GM12878 (cell line): Measurements from ENCODE around the gene CRACDL.

Experiments
- BRCA1 ChIP-seq: IDR thresholded peaks from 2 replicates; pipeline ENCODE4 v1.6.1; 2011; ENCODE audit warnings: low read depth, low read length, improper control_type of control experiment
- CTCF ChIP-seq, 3 experiments: IDR thresholded peaks in 2 of 3; conservative IDR thresholded peaks in 1 of 3; 2 replicates each; pipeline ENCODE4 v1.5.1; 2011; ENCODE audit warnings: low read depth in 3 of 3, low read length in 3 of 3, mild to moderate bottlenecking in 3 of 3, control low read depth in 2 of 3, moderate library complexity in 2 of 3, inconsistent platforms in 1 of 3, mixed read lengths in 1 of 3; ENCODE audit not compliant: control insufficient read depth in 2 of 3, insufficient read depth in 1 of 3; ENCODE audit errors: extremely low read depth in 1 of 3
- ELK1 ChIP-seq: IDR thresholded peaks from 2 replicates; pipeline ENCODE4 v1.6.1; 2012; ENCODE audit warnings: low read depth, low read length, improper control_type of control experiment
- FOXM1 ChIP-seq: IDR thresholded peaks from 2 replicates; pipeline ENCODE4 v1.6.1; 2012; ENCODE audit warnings: low read depth, mild to moderate bottlenecking, inconsistent platforms, low read length, moderate library complexity
- POLR2A ChIP-seq: IDR thresholded peaks from 2 replicates; pipeline ENCODE4 v1.6.1; 2011; ENCODE audit warnings: low read depth, mild to moderate bottlenecking, low read length
- POLR2AphosphoS5 ChIP-seq: IDR thresholded peaks from 2 replicates; pipeline ENCODE4 v1.6.1; 2011; ENCODE audit warnings: mild to moderate bottlenecking, low read length, inconsistent platforms
- RELA ChIP-seq: fragments of 450-650 bp; IDR thresholded peaks from 2 replicates; pipeline ENCODE4 v1.8.0; 2014; ENCODE audit warnings: borderline replicate concordance; ENCODE audit not compliant: partially characterized antibody

GRCh38 chr2:98801286-98801685, 134.7 kb downstream of the CRACDL start:
- TF ChIP-seq RELA (no peak), POLR2AphosphoS5 (no peak), FOXM1 (no peak), CTCF (IDR thresholded peaks at IDR 0.05 in 2 of 3, conservative IDR thresholded peaks at IDR 0.05 in 1 of 3; ENCODE audit: control insufficient read depth in 2 of 3, extremely low read depth in 1 of 3, insufficient read depth in 1 of 3, low read depth in 3 of 3, low read length in 3 of 3) (no peak), BRCA1 (no peak), ELK1 (no peak), POLR2A (no peak)
